H54 (cell line): Measurements from ENCODE around the gene FARP2.
A peak's percentile ranks its signal among the peaks of the same experiment; 100 is the strongest.
"Not testable (repeated sequence)": the region's sequence is repeated elsewhere in the genome, so short reads cannot be mapped to it uniquely, and the experiment has no call there.

Source experiments
- DNase-seq: peaks from one replicate; pipeline ENCODE4 v3.0.0; 2011; ENCODE audit warnings: low spot score, mixed read lengths; ENCODE audit not compliant: insufficient read length
- FAIRE-seq: peaks from 3 replicates; lab custom pipeline; 2011; peaks lifted over from hg19 to GRCh38; lab: Jason Lieb, UNC
- POLR2A ChIP-seq: IDR thresholded peaks from 2 replicates; pipeline ENCODE4 v1.6.1; 2011; ENCODE audit warnings: low read depth, mild to moderate bottlenecking, low read length

The FARP2 gene

GRCh38 chr2:241503776-241504392 lies 147.8 kb downstream of the FARP2 start:
- FAIRE-seq (no peak), DNase-seq (no peak)
- no peak for TF ChIP-seq POLR2A

GRCh38 chr2:241505086-241505780 lies 149.1 kb downstream of the FARP2 start:
- TF ChIP-seq POLR2A: no peak
- DNase-seq (no peak), FAIRE-seq (no peak)

- TF ChIP-seq POLR2A: no peak
- no peak for FAIRE-seq
Measured at GRCh38 chr2:241505781-241506201, 149.7 kb downstream of the FARP2 start.

GRCh38 chr2:241506317-241506716 lies 150.2 kb downstream of the FARP2 start:
- FAIRE-seq, DNase-seq: not testable (repeated sequence)

More at GRCh38 chr2:241505781-241506201, 149.7 kb downstream of the FARP2 start:
- DNase-seq: no peak

- FAIRE-seq (no peak), DNase-seq (no peak)
- TF ChIP-seq POLR2A: no peak
Measured at GRCh38 chr2:241506793-241507429, 150.8 kb downstream of the FARP2 start.

- no peak for TF ChIP-seq POLR2A
- FAIRE-seq: no peak
- peak; percentile 64 for DNase-seq
Measured at GRCh38 chr2:241507430-241508239, 151.6 kb downstream of the FARP2 start.

- TF ChIP-seq POLR2A: peak; percentile 63
- DNase-seq: peak; percentile 99
- no peak for FAIRE-seq
Measured at GRCh38 chr2:241508240-241509154, 152.4 kb downstream of the FARP2 start, which contains the start of gene STK25. TSS of gene STK25 (minus strand) at chr2:241508584. CDS start at chr2:241508035, 549 bp downstream.

- DNase-seq: no peak
- TF ChIP-seq POLR2A: no peak
- FAIRE-seq: no peak
Measured at GRCh38 chr2:241509155-241509784, 153.2 kb downstream of the FARP2 start.

- DNase-seq (no peak), FAIRE-seq (no peak)
- no peak for TF ChIP-seq POLR2A
Measured at GRCh38 chr2:241511091-241511741, 155.1 kb downstream of the FARP2 start.

- FAIRE-seq: no peak
- TF ChIP-seq POLR2A: no peak
- no peak for DNase-seq
Measured at GRCh38 chr2:241514553-241514952, 158.5 kb downstream of the FARP2 start.

GRCh38 chr2:241514986-241515737 lies 159.1 kb downstream of the FARP2 start:
- no peak for FAIRE-seq
- no peak for TF ChIP-seq POLR2A
- no peak for DNase-seq
